Neural progenitor cell (in vitro differentiated cells): ENCODE data around the gene PRKAB2.

ENCODE experiments used
- CTCF ChIP-seq: fragments of 200-600 bp; sonication (generic); IDR thresholded peaks from 2 replicates; pipeline ENCODE4 v1.5.1; 2017; ENCODE audit warnings: antibody characterized with exemption, mild to moderate bottlenecking
- EZH2 ChIP-seq: fragments of 200-600 bp; sonication (generic); IDR thresholded peaks from 2 replicates; pipeline ENCODE4 v1.6.1; 2017; ENCODE audit warnings: antibody characterized with exemption, mild to moderate bottlenecking, moderate library complexity

DNA sequence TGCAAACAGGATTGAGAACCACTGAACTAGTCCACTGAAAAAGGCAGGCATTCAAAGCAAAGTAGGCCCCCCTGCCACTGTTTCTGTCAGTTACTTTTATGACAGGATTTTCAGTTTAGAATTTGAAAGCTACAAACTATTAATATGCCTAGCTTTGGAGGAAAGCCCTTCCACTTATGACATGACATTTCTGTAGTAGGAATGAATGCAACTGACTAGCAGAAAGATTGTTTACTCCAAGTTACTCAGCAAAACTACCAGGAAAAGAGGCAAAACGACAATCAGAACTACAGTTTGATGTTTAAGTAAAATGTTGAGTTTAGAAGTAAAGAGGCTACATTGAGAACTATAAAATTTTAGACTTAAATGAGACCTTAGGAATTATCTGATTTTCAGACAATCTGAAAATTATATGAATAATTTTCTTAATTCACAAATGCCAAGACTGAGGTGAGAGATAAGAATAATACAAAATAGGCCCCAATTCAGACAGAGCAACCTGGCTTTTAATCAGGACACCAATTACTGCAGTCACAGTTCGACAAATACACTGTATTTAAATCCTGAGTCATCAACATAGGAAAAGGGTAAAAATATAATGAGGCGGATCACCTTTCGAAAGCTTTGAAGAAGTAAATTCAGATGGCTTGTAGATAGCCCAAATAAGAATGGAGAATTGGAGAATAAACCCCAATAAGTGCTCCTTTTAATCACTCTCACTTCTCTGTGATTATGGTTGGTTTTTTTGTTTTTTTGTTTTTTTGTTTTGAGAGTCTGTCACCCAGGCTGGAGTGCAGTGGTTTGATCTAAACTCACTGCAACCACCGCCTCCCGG, 2.2 kb downstream of the PRKAB2 start:
- no peak for TF ChIP-seq EZH2
- no peak for TF ChIP-seq CTCF
